Neural cell (in vitro differentiated cells): ENCODE results near the gene SLC4A8. TPM values are rescaled to one million over a fixed set of nuclear protein-coding genes. Genes with fewer than 3 reads are reported as not detected.

ENCODE experiments used
- H2AFZ ChIP-seq: fragments of 200-600, 300-800 bp; sonication (generic), shearing (Covaris generic); 2 replicates; pipeline ENCODE4 v1.6.0; 2014; ENCODE audit warnings: low read depth, mild to moderate bottlenecking, antibody characterized with exemption, low read length, moderate library complexity
- H3F3A ChIP-seq: fragments of 200-600 bp; shearing (Covaris generic); 2 replicates; pipeline ENCODE4 v1.6.1; 2016; ENCODE audit warnings: mild to moderate bottlenecking, moderate library complexity, mixed read lengths, antibody characterized with exemption, low read length; ENCODE audit not compliant: insufficient read depth, poor library complexity, severe bottlenecking
- H3K27ac ChIP-seq: fragments of 200-600, 300-800 bp; sonication (generic), shearing (Covaris generic); 2 replicates; pipeline ENCODE4 v1.5.1; 2014; ENCODE audit warnings: mild to moderate bottlenecking, low read length, moderate library complexity
- H3K27me3 ChIP-seq: fragments of 300-800, 200-600 bp; sonication (generic), shearing (Covaris generic); 2 replicates; pipeline ENCODE4 v1.6.0; 2014; ENCODE audit warnings: mild to moderate bottlenecking, low read depth, low read length, moderate library complexity; ENCODE audit not compliant: insufficient read depth
- H3K36me3 ChIP-seq: fragments of 300-800, 200-600 bp; sonication (generic), shearing (Covaris generic); 2 replicates; pipeline ENCODE4 v1.5.1; 2014; ENCODE audit warnings: mild to moderate bottlenecking, antibody characterized with exemption, low read length, moderate library complexity; ENCODE audit not compliant: insufficient read depth
- H3K4me2 ChIP-seq: fragments of 300-800, 200-600 bp; sonication (generic), shearing (Covaris generic); 2 replicates; pipeline ENCODE4 v1.6.0; 2014; ENCODE audit warnings: mild to moderate bottlenecking, low read length
- H3K4me3 ChIP-seq: fragments of 300-800, 200-600 bp; sonication (generic), shearing (Covaris generic); 2 replicates; pipeline ENCODE4 v1.5.1; 2014; ENCODE audit warnings: mild to moderate bottlenecking, low read length, moderate library complexity
- H3K79me2 ChIP-seq: fragments of 200-600 bp; shearing (Covaris generic); replicated peaks from 2 replicates; pipeline ENCODE4 v1.6.0; 2014; ENCODE audit warnings: mild to moderate bottlenecking, low read length, moderate library complexity; ENCODE audit not compliant: insufficient read depth
- H3K9ac ChIP-seq: fragments of 300-800, 200-600 bp; sonication (generic), shearing (Covaris generic); 2 replicates; pipeline ENCODE4 v1.6.1; 2016; ENCODE audit warnings: mild to moderate bottlenecking, low read length, mixed read lengths
- H3K9me2 ChIP-seq: fragments of 200-600 bp; shearing (Covaris generic); 2 replicates; pipeline ENCODE4 v1.6.1; 2016; ENCODE audit warnings: mild to moderate bottlenecking, low read length, mixed read lengths; ENCODE audit not compliant: insufficient read depth
- H3K9me3 ChIP-seq: fragments of 200-600, 300-800 bp; sonication (generic), shearing (Covaris generic); 2 replicates; pipeline ENCODE4 v1.6.1; 2016; ENCODE audit warnings: mild to moderate bottlenecking, mixed run types, low read length, moderate library complexity, mixed read lengths
- H4K20me1 ChIP-seq: fragments of 200-600 bp; shearing (Covaris generic); 2 replicates; pipeline ENCODE4 v1.6.1; 2016; ENCODE audit warnings: mild to moderate bottlenecking, mixed run types; ENCODE audit not compliant: insufficient read depth
- EP300 ChIP-seq: fragments of 450-650 bp; conservative IDR thresholded peaks from 2 replicates; pipeline ENCODE4 v1.6.1; 2014; ENCODE audit warnings: antibody characterized with exemption, mild to moderate bottlenecking, moderate library complexity; ENCODE audit not compliant: poor library complexity, severe bottlenecking
- EZH2 ChIP-seq: fragments of 200-600, 300-800 bp; shearing (Covaris generic), sonication (generic); IDR thresholded peaks from 2 replicates; pipeline ENCODE4 v1.6.1; 2014; ENCODE audit warnings: antibody characterized with exemption, low read length, borderline replicate concordance, mild to moderate bottlenecking; ENCODE audit not compliant: insufficient read depth, poor library complexity, severe bottlenecking
- MXI1 ChIP-seq: fragments of 450-650 bp; conservative IDR thresholded peaks from 2 replicates; pipeline ENCODE4 v1.6.1; 2014; ENCODE audit warnings: antibody characterized with exemption, mild to moderate bottlenecking; ENCODE audit not compliant: poor library complexity, severe bottlenecking
- POLR2AphosphoS5 ChIP-seq: IDR thresholded peaks from 2 replicates; pipeline ENCODE4 v1.6.1; 2012
- RAD21 ChIP-seq: fragments of 450-650 bp; conservative IDR thresholded peaks from 2 replicates; pipeline ENCODE4 v1.6.1; 2014; ENCODE audit warnings: antibody characterized with exemption, mild to moderate bottlenecking, moderate library complexity
- SMC3 ChIP-seq: fragments of 450-650 bp; conservative IDR thresholded peaks from 2 replicates; pipeline ENCODE4 v1.6.1; 2014; ENCODE audit warnings: antibody characterized with exemption, mild to moderate bottlenecking, moderate library complexity; ENCODE audit not compliant: poor library complexity
- TAF1 ChIP-seq: IDR thresholded peaks from 2 replicates; pipeline ENCODE4 v1.6.1; 2012; ENCODE audit warnings: low read depth
- polyA plus RNA-seq: library from polyadenylated mRNA; depleted of rRNA; stranded (reverse); fragments of >200 nt; gene quantifications from 2 replicates; pipeline ENCODE4 v1.2.3, GENCODE V29; 2014
- TF ChIP-seq, protein P1 (sequence below): fragments of 450-650 bp; IDR thresholded peaks from 2 replicates; pipeline ENCODE4 v1.5.1; 2014; ENCODE audit warnings: antibody characterized with exemption, mild to moderate bottlenecking, moderate library complexity; ENCODE audit not compliant: poor library complexity, severe bottlenecking
- TF ChIP-seq, protein P2 (sequence below): IDR thresholded peaks from 2 replicates; pipeline ENCODE4 v1.6.1; 2012; ENCODE audit warnings: borderline replicate concordance

Gene SLC4A8
- polyA plus RNA-seq, 1 donor from 2014 or later = 37.8 TPM

DNA sequence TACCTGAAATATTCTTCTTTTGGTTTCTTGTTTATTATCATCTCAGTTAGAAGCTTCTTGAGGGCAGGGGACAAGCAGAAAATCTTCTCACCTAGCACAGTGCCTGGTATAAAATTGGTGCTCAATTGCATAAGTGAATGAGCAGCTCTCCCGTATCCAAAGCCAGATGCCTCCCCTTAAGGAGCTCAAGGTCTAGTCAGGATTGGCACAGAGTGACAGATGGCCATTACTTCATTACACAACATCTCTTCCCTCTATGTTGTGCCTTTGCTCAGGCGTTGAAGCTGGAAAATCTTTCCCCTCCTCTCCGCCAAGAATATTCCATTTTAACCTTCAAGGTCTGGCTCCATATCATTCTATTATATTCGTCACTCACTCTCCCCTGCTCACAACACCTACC, 3.6 kb downstream of the SLC4A8 start:
- Histone ChIP-seq H3K79me2 (peaks cover 49% of the 10 kb centered on the region), H2AFZ (no peak overlapping the region), H3K9me3 (no peaks in the 10 kb centered on the region), H4K20me1 (no peaks in the 10 kb centered on the region), H3K9ac (no peak overlapping the region), H3K27me3 (no peaks in the 10 kb centered on the region), H3K9me2 (no peaks in the 10 kb centered on the region), H3K36me3 (no peaks in the 10 kb centered on the region), H3K27ac (no peak overlapping the region), H3K4me2 (no peak overlapping the region), H3F3A (no peaks in the 10 kb centered on the region), H3K4me3 (no peak overlapping the region)
- TF ChIP-seq, protein P1, sequence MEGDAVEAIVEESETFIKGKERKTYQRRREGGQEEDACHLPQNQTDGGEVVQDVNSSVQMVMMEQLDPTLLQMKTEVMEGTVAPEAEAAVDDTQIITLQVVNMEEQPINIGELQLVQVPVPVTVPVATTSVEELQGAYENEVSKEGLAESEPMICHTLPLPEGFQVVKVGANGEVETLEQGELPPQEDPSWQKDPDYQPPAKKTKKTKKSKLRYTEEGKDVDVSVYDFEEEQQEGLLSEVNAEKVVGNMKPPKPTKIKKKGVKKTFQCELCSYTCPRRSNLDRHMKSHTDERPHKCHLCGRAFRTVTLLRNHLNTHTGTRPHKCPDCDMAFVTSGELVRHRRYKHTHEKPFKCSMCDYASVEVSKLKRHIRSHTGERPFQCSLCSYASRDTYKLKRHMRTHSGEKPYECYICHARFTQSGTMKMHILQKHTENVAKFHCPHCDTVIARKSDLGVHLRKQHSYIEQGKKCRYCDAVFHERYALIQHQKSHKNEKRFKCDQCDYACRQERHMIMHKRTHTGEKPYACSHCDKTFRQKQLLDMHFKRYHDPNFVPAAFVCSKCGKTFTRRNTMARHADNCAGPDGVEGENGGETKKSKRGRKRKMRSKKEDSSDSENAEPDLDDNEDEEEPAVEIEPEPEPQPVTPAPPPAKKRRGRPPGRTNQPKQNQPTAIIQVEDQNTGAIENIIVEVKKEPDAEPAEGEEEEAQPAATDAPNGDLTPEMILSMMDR = no peak
- no peak for TF ChIP-seq RAD21
- no peak for TF ChIP-seq MXI1
- TF ChIP-seq EZH2 = no peak
- no peak for TF ChIP-seq SMC3
- no peak for TF ChIP-seq EP300
- TF ChIP-seq, protein P2, sequence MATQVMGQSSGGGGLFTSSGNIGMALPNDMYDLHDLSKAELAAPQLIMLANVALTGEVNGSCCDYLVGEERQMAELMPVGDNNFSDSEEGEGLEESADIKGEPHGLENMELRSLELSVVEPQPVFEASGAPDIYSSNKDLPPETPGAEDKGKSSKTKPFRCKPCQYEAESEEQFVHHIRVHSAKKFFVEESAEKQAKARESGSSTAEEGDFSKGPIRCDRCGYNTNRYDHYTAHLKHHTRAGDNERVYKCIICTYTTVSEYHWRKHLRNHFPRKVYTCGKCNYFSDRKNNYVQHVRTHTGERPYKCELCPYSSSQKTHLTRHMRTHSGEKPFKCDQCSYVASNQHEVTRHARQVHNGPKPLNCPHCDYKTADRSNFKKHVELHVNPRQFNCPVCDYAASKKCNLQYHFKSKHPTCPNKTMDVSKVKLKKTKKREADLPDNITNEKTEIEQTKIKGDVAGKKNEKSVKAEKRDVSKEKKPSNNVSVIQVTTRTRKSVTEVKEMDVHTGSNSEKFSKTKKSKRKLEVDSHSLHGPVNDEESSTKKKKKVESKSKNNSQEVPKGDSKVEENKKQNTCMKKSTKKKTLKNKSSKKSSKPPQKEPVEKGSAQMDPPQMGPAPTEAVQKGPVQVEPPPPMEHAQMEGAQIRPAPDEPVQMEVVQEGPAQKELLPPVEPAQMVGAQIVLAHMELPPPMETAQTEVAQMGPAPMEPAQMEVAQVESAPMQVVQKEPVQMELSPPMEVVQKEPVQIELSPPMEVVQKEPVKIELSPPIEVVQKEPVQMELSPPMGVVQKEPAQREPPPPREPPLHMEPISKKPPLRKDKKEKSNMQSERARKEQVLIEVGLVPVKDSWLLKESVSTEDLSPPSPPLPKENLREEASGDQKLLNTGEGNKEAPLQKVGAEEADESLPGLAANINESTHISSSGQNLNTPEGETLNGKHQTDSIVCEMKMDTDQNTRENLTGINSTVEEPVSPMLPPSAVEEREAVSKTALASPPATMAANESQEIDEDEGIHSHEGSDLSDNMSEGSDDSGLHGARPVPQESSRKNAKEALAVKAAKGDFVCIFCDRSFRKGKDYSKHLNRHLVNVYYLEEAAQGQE = no peak
- no peak for TF ChIP-seq POLR2AphosphoS5
- TF ChIP-seq TAF1 = no peak

DNA sequence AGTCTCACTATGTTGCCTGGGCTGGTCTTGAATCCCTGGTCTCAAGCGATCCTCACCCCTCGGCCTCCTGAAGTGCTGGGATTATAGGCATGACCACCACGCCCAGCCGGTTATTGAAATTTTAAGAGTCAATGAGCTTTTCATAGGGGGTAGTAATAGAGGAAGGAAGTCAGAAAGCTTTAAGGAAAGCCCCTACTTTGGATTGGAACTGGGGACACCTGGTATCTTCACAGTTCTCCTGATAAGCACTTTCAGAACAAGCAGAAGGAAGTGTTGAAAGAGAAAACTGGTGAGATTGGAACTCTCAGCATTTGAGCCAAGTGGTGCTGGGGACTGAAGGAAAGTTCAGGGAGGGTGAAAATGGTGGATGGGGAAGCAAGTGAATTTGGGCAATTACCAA, 5.1 kb downstream of the SLC4A8 start:
- H3K27me3 ChIP-seq = no peaks in the 10 kb centered on the region

More for the DNA sequence above, 5.1 kb downstream of the SLC4A8 start:
- Histone ChIP-seq H3K79me2 (peaks cover 52% of the 10 kb centered on the region), H3K36me3 (no peaks in the 10 kb centered on the region), H3K9ac (no peak overlapping the region), H3K9me2 (no peaks in the 10 kb centered on the region), H3K27ac (no peak overlapping the region), H3F3A (no peaks in the 10 kb centered on the region), H3K4me3 (no peak overlapping the region), H4K20me1 (no peaks in the 10 kb centered on the region), H2AFZ (no peak overlapping the region), H3K4me2 (no peak overlapping the region), H3K9me3 (no peaks in the 10 kb centered on the region)
- no peak for TF ChIP-seq POLR2AphosphoS5
- TF ChIP-seq MXI1 = no peak
- TF ChIP-seq, protein P1 = no peak
- TF ChIP-seq SMC3 = no peak
- no peak for TF ChIP-seq RAD21
- TF ChIP-seq EP300 = no peak
- no peak for TF ChIP-seq TAF1
- TF ChIP-seq, protein P2 = no peak
- TF ChIP-seq EZH2 = no peak
